Glomerular visceral epithelial cell (primary cell): Measurements from ENCODE around the gene HOXB5.

Experiments used
- DNase-seq: peaks from one replicate; pipeline ENCODE4 v3.0.0-alpha.2; 2016; ENCODE audit errors: extremely low spot score

The HOXB5 gene

DNA sequence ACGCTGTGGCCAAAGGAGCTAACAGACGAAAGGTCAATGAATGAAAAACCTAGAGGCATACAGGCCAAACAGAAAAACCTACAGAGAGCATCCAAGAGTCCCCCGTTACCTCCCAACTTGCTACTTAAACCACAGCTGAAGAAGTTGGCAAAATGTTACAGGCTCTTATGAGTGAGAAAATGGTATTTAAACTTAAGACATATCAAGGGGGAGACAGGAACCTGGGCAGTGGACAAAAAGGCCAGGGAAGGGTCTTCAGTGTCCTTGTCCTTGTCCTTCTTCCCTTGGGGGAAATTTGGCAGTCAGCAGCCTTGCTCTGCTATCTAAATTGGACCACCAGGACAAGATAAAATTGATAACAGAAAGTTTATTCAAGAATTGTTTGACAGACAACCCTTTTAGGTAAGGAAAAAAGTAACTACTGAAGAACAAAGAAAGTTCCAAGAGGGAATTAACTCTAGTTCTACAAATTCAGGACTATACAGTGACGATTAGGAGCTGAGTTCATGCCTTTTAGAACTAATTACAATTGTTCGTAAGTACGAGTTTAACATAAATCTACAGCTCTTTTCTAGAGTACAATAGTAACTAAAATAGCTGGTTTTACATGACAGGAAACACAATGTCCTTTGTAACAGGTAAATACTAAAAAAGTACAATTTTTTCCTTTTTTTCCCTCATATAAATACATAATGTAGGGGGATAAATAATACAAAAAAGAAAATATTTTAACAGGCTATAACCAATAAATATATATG is 44.9 kb downstream of the HOXB5 start:
- DNase-seq: no peak

- DNase-seq: peak; percentile 56
These were observed 45.6 kb downstream of the HOXB5 start for GRCh38 chr17:48547808-48548522.

- DNase-seq: peak; percentile 26
These were observed 46.4 kb downstream of the HOXB5 start for GRCh38 chr17:48546924-48547807.

- DNase-seq: no peak
These were observed 47.2 kb downstream of the HOXB5 start for GRCh38 chr17:48546137-48546923.

DNA sequence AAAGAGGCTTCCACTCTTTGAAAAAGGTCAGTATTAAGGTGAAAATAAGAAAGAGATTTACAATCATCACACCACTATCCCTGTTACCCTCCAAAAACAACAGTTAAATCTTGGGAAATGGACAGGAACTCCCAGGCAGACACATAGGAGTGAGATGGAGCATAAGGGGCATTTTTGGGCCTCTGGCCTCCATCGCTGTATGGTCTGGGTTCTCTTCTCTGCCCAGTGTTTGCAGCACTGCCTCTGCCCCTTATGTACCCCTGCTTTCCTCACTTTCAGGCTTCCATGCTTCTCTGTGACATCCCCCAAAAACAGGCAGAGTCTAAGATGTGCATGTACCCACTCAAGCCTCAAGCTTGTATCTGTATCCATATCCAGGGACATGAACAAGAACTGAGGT is 48.0 kb downstream of the HOXB5 start:
- DNase-seq: no peak

DNA sequence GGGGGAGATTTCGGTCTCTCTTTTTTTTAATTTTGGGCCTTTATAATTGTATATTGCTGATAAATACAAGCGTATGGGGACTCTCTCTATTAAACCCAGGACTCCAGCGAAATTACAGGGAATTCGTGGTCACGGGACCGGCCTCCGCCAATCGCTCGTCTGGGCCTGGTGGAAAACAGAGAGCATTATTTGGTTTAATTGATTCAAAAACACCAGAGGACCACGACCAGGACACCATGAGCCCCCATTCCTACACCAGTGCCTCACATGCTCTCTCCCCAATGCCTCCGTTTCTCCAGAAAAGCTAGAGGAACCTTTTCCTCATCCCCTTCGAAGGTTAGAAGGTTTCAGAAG is 48.6 kb downstream of the HOXB5 start, which contains the start of gene HOXB2:
TSS of gene HOXB2 (minus strand) at position 88 of the 354 bp plus-strand sequence. CDS start 198 bp downstream, outside the sequence.
- peak; percentile 54 for DNase-seq

GRCh38 chr17:48544349-48545021 is 49.1 kb downstream of the HOXB5 start:
- DNase-seq: peak; percentile 79

- no peak for DNase-seq
These were observed 49.7 kb downstream of the HOXB5 start for GRCh38 chr17:48543854-48544348.

DNA sequence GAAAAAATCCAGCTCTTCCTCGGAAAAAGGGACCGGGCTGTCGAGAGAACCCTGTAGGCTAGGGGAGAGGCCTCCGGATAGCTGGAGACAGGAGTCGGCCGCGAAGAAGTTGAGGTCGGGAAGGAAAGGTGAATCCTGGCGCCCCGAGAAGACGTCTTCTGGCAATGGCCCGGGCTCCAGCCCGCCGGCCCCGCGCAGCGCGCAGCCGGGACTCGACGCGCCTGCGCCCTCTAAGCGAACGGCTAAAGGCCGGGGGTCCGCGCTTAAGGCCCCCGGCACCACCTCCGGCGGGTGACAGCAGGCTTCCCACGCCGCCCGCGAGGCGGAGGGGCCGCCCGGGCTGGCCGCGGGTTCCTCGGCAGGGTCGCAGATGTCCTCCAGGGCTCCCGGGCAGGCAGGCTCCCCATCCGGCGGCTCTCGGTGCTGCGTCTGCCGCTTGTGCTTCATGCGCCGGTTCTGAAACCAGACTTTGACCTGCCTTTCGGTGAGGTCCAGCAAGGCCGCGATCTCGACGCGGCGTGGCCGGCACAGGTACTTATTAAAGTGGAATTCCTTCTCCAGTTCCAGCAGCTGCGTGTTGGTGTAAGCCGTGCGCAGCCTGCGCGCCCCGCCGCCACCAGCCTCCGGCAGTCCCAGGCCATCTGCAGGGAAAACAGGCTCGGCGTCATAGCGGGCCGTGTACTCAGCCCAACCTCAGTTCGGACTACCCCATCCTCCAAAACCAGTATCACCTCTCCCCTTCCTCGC is 50.3 kb downstream of the HOXB5 start:
- peak; percentile 64 for DNase-seq

DNA sequence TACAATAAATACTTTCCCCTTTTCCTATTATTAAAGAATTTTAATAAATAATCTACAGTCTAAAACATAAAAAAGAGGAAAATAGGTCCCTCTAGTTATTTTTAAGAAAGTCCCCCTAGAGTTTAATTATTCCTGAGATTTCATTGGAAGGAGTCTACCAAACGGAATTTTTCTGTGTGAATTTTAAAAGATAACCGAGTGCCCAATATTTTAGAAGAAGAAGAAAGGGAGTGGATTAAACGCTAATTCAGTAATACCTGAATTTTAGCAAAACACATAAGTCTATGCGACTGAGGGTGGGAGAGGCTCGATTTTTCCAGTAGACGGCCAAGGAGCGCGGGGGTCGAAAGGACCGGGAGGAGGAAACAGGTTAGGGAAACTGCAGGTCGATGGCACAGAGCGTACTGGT is 50.9 kb downstream of the HOXB5 start:
- DNase-seq: no peak

- no peak for DNase-seq
These were observed 51.4 kb downstream of the HOXB5 start for GRCh38 chr17:48542114-48542656.

GRCh38 chr17:48541577-48542113 is 51.9 kb downstream of the HOXB5 start:
- DNase-seq: peak; percentile 86
